Parathyroid adenoma (tissue), 2 donors: ENCODE results near the gene ANAPC13.

Experiments
- H2AFZ ChIP-seq: fragments of 300-600 bp; sonication (generic); one replicate; pipeline ENCODE4 v1.7.0; 2017; ENCODE audit warnings: antibody characterized with exemption, mild to moderate bottlenecking
- H3K27ac ChIP-seq: fragments of 300-600 bp; sonication (generic); one replicate; pipeline ENCODE4 v1.7.0; 2017
- H3K27me3 ChIP-seq: fragments of 300-600 bp; sonication (generic); one replicate; pipeline ENCODE4 v1.7.0; 2017; ENCODE audit warnings: low read length; ENCODE audit not compliant: control insufficient read depth, insufficient read depth
- H3K36me3 ChIP-seq: fragments of 300-600 bp; sonication (generic); one replicate; pipeline ENCODE4 v1.7.0; 2017; ENCODE audit warnings: low read length; ENCODE audit not compliant: control insufficient read depth, insufficient read depth
- H3K4me1 ChIP-seq: fragments of 300-600 bp; sonication (generic); one replicate; pipeline ENCODE4 v1.7.0; 2017; ENCODE audit warnings: control low read depth
- H3K4me2 ChIP-seq: fragments of 300-600 bp; sonication (generic); one replicate; pipeline ENCODE4 v1.7.0; 2017; ENCODE audit warnings: low read length
- H3K4me3 ChIP-seq: fragments of 300-600 bp; sonication (generic); one replicate; pipeline ENCODE4 v1.7.0; 2017; ENCODE audit warnings: low read depth, low read length
- H3K79me2 ChIP-seq: fragments of 300-600 bp; sonication (generic); one replicate; pipeline ENCODE4 v1.7.0; 2017; ENCODE audit warnings: control low read depth
- H3K9ac ChIP-seq: fragments of 300-600 bp; sonication (generic); one replicate; pipeline ENCODE4 v1.7.0; 2017; ENCODE audit warnings: mild to moderate bottlenecking
- H3K9me3 ChIP-seq: fragments of 300-600 bp; sonication (generic); one replicate; pipeline ENCODE4 v1.7.0; 2017; ENCODE audit warnings: low read length; ENCODE audit not compliant: control insufficient read depth
- TF ChIP-seq, protein P1 (sequence below): fragments of 300-600 bp; sonication (generic); IDR thresholded peaks from one replicate; pipeline ENCODE4 v1.7.0; 2017; ENCODE audit warnings: antibody characterized with exemption, mild to moderate bottlenecking
- donor health status: primary hyperparathyroidism.

The ANAPC13 gene

DNA sequence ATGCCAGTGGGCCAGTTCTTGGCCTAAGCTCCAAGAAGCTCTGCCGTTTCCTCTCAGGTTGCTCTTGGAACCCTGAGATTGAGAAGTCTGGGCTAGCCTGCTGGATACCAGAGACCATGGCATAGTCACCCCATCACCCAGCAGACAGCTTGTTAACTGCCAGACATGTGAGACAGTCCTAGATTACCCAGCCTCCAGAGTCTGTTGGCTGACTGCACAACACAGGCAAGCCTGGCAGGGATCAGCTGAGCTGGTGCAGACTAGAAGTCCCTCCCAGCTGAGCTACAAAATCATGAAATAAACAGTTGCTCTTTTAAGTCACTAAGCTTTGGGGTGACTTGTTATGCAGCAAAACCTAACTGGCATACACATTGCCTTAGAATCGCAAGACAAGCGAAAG, 5.2 kb downstream of the ANAPC13 start:
- no peak overlapping the region for H3K4me2 ChIP-seq
- no peak overlapping the region for H2AFZ ChIP-seq
- no peaks in the 10 kb centered on the region for H3K4me1 ChIP-seq
- peaks cover 4% of the 10 kb centered on the region for H3K79me2 ChIP-seq
- TF ChIP-seq, protein P1, sequence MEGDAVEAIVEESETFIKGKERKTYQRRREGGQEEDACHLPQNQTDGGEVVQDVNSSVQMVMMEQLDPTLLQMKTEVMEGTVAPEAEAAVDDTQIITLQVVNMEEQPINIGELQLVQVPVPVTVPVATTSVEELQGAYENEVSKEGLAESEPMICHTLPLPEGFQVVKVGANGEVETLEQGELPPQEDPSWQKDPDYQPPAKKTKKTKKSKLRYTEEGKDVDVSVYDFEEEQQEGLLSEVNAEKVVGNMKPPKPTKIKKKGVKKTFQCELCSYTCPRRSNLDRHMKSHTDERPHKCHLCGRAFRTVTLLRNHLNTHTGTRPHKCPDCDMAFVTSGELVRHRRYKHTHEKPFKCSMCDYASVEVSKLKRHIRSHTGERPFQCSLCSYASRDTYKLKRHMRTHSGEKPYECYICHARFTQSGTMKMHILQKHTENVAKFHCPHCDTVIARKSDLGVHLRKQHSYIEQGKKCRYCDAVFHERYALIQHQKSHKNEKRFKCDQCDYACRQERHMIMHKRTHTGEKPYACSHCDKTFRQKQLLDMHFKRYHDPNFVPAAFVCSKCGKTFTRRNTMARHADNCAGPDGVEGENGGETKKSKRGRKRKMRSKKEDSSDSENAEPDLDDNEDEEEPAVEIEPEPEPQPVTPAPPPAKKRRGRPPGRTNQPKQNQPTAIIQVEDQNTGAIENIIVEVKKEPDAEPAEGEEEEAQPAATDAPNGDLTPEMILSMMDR, result no peak
- no peaks in the 10 kb centered on the region for H3K27me3 ChIP-seq
- H3K4me3 ChIP-seq, result no peak overlapping the region
- H3K36me3 ChIP-seq, result no peaks in the 10 kb centered on the region
- no peak overlapping the region for H3K9ac ChIP-seq
- no peaks in the 10 kb centered on the region for H3K9me3 ChIP-seq
- no peak overlapping the region for H3K27ac ChIP-seq

- H3K79me2 ChIP-seq, result no peaks in the 10 kb centered on the region
- H3K27ac ChIP-seq, result no peak overlapping the region
- H3K4me1 ChIP-seq, result no peaks in the 10 kb centered on the region
- no peak overlapping the region for H2AFZ ChIP-seq
- H3K4me2 ChIP-seq, result no peak overlapping the region
- no peaks in the 10 kb centered on the region for H3K36me3 ChIP-seq
- H3K27me3 ChIP-seq, result no peaks in the 10 kb centered on the region
- H3K9ac ChIP-seq, result no peak overlapping the region
- TF ChIP-seq, protein P1, result no peak
- no peaks in the 10 kb centered on the region for H3K9me3 ChIP-seq
- no peak overlapping the region for H3K4me3 ChIP-seq
Measured at GRCh38 chr3:134477938-134478337, 7.8 kb downstream of the ANAPC13 start.

DNA sequence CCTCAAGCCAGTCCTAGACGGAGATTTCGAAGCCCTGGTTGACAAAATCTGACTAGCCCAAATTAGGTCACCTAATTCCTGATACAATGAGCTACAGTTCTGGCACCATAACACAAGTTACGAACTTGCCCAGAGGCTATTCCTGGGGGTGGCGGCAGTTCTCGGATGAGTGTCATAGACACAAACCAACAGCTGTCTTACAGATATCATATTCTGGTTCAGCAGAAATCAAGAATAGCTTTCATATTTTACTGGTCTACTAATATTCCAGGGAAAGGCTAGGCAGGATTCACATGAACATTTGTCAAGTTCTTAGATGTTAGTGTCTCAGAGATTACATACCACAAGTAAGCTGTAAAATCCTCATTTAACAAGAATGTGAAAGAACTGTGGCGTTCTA, 8.8 kb downstream of the ANAPC13 start:
- H3K27ac ChIP-seq, result no peak overlapping the region
- H3K4me1 ChIP-seq, result no peaks in the 10 kb centered on the region
- H3K9me3 ChIP-seq, result no peaks in the 10 kb centered on the region
- H3K4me2 ChIP-seq, result no peak overlapping the region
- H3K36me3 ChIP-seq, result no peaks in the 10 kb centered on the region
- H3K27me3 ChIP-seq, result no peaks in the 10 kb centered on the region
- H3K79me2 ChIP-seq, result no peaks in the 10 kb centered on the region
- H3K9ac ChIP-seq, result no peak overlapping the region
- H3K4me3 ChIP-seq, result no peak overlapping the region
- no peak overlapping the region for H2AFZ ChIP-seq
- TF ChIP-seq, protein P1, result no peak

GRCh38 chr3:134476306-134476705, 9.5 kb downstream of the ANAPC13 start:
- H3K4me3 ChIP-seq, result no peak overlapping the region
- H2AFZ ChIP-seq, result no peak overlapping the region
- no peaks in the 10 kb centered on the region for H3K9me3 ChIP-seq
- TF ChIP-seq, protein P1, result no peak
- no peaks in the 10 kb centered on the region for H3K36me3 ChIP-seq
- H3K9ac ChIP-seq, result no peak overlapping the region
- H3K4me2 ChIP-seq, result no peak overlapping the region
- no peaks in the 10 kb centered on the region for H3K79me2 ChIP-seq
- H3K27me3 ChIP-seq, result no peaks in the 10 kb centered on the region
- H3K27ac ChIP-seq, result no peak overlapping the region
- H3K4me1 ChIP-seq, result no peaks in the 10 kb centered on the region

GRCh38 chr3:134474956-134475355, 10.8 kb downstream of the ANAPC13 start:
- no peak overlapping the region for H3K4me3 ChIP-seq
- H3K79me2 ChIP-seq, result no peaks in the 10 kb centered on the region
- no peaks in the 10 kb centered on the region for H3K4me1 ChIP-seq
- no peaks in the 10 kb centered on the region for H3K36me3 ChIP-seq
- no peak overlapping the region for H2AFZ ChIP-seq
- no peaks in the 10 kb centered on the region for H3K9me3 ChIP-seq
- no peak overlapping the region for H3K27ac ChIP-seq
- H3K9ac ChIP-seq, result no peak overlapping the region
- no peaks in the 10 kb centered on the region for H3K27me3 ChIP-seq
- H3K4me2 ChIP-seq, result no peak overlapping the region
- TF ChIP-seq, protein P1, result no peak
